ENCODE data around the gene A4GALT.

GRCh38 chr22:42763965-42764480 is 43.4 kb upstream of the A4GALT start:
- TF ChIP-seq CTCF (IDR thresholded peaks at IDR 0.05) (no peak), POLR2A (IDR thresholded peaks at IDR 0.05) (no peak)
